Mesothelial cell of epicardium (in vitro differentiated cells): ENCODE results near the gene PRLH. TPM values are rescaled to one million over a fixed set of nuclear protein-coding genes. Genes with fewer than 3 reads are reported as not detected.

Source experiments
- DNase-seq, 2 experiments: peaks; one replicate each; pipeline ENCODE4 v3.0.0; 2021; ENCODE audit warnings: low spot score in 2 of 2; ENCODE audit not compliant: unreplicated experiment in 2 of 2
- H3K27ac Mint-ChIP-seq: 2 replicates; pipeline ENCODE4 v1.8.0; 2021; ENCODE audit warnings: mixed read lengths
- H3K27me3 Mint-ChIP-seq: 2 replicates; pipeline ENCODE4 v1.8.0; 2021; ENCODE audit warnings: low read depth, mixed read lengths
- H3K36me3 Mint-ChIP-seq: 2 replicates; pipeline ENCODE4 v1.8.0; 2021; ENCODE audit warnings: mixed read lengths
- H3K4me1 Mint-ChIP-seq: 2 replicates; pipeline ENCODE4 v1.8.0; 2021; ENCODE audit warnings: mixed read lengths
- H3K4me3 Mint-ChIP-seq: 2 replicates; pipeline ENCODE4 v1.8.0; 2021; ENCODE audit warnings: mild to moderate bottlenecking, moderate library complexity, mixed read lengths
- H3K9me3 Mint-ChIP-seq: 2 replicates; pipeline ENCODE4 v1.8.0; 2021; ENCODE audit warnings: mixed read lengths
- CTCF ChIP-seq: fragments of 200-600 bp; sonication (generic); IDR thresholded peaks from one replicate; pipeline ENCODE4 v1.5.0; 2021; ENCODE audit warnings: antibody characterized with exemption; ENCODE audit not compliant: unreplicated experiment
- total RNA-seq: library from RNA; stranded (reverse); gene quantifications from 3 replicates; pipeline ENCODE4 v1.2.1, GENCODE V29; 2021

PRLH gene
- total RNA-seq, 1 donor from 2014 or later: not detected

- Mint-ChIP-seq H3K27ac (no peak overlapping the region), H3K27me3 (no peaks in the 10 kb centered on the region), H3K4me1 (no peaks in the 10 kb centered on the region), H3K36me3 (peaks cover 3% of the 10 kb centered on the region), H3K4me3 (no peak overlapping the region), H3K9me3 (peaks cover 4% of the 10 kb centered on the region)
- no peak for DNase-seq
- TF ChIP-seq CTCF: no peak
These were observed 25.6 kb upstream of the PRLH start for GRCh38 chr2:237540823-237541222.

DNA sequence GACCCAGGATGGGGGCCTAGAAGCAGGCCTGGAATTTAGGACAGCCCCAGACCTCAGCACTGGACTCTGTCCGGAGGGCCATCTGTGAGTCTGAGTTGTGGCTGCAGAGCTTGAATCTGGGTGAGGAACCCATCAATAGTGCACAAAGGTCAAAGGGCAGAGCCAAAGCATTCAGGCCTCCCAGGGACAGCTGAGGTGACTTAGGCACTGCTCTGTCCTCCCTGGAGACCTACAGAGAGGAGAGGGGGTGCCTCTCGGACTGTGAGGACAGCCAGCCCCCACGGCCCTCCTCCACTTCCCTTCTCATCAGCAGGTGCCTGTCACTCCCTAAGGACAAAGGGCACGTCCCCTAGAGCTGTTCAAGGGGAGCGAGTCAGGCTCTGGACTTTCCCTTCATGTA is 25.1 kb upstream of the PRLH start:
- H3K4me3 Mint-ChIP-seq: no peak overlapping the region
- no peak for DNase-seq
- H3K4me1 Mint-ChIP-seq: no peaks in the 10 kb centered on the region

GRCh38 chr2:237542001-237542704 is 24.2 kb upstream of the PRLH start:
- Mint-ChIP-seq H3K27ac (no peak overlapping the region), H3K36me3 (peaks cover 3% of the 10 kb centered on the region), H3K4me1 (no peaks in the 10 kb centered on the region), H3K9me3 (peaks cover 4% of the 10 kb centered on the region), H3K4me3 (no peak overlapping the region), H3K27me3 (no peaks in the 10 kb centered on the region)
- no peak for TF ChIP-seq CTCF
- no peak for DNase-seq

More for the DNA sequence above, 25.1 kb upstream of the PRLH start:
- Mint-ChIP-seq H3K27ac (no peak overlapping the region), H3K36me3 (peaks cover 3% of the 10 kb centered on the region), H3K9me3 (peaks cover 4% of the 10 kb centered on the region), H3K27me3 (no peaks in the 10 kb centered on the region)
- TF ChIP-seq CTCF: no peak

- no peak for TF ChIP-seq CTCF
- no peak overlapping the region for H3K27ac Mint-ChIP-seq
- peaks cover 3% of the 10 kb centered on the region for H3K36me3 Mint-ChIP-seq
- no peaks in the 10 kb centered on the region for H3K27me3 Mint-ChIP-seq
- no peak for DNase-seq
- no peaks in the 10 kb centered on the region for H3K4me1 Mint-ChIP-seq
- peaks cover 4% of the 10 kb centered on the region for H3K9me3 Mint-ChIP-seq
- no peak overlapping the region for H3K4me3 Mint-ChIP-seq
These were observed 20.1 kb upstream of the PRLH start for GRCh38 chr2:237546040-237546875.

DNA sequence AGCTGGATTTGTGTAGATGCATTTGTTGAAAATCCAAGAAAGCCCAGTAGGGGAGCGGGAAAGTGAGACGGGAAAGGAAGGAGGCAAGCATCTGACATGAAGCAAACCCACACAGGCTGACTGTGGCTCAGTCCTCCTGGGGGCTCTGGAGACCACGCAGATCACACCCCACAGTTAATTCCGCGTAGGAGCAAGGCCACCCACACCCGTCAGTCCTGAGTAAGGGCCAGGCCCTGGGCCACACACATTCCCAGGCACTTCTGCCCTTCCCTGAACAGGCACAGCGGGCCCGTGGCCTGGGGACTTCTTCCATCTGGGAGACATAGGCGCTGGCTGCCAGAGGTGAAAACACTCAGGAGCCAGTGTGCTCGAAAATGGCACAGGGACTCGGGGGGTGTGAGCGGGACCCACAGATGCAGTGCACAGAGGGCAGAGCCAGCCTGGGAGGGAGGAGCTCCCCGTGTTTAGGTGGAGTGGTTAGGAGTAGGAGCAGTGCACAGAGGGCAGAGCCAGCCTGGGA is 19.4 kb upstream of the PRLH start:
- no peak overlapping the region for H3K4me3 Mint-ChIP-seq
- no peaks in the 10 kb centered on the region for H3K27me3 Mint-ChIP-seq
- no peaks in the 10 kb centered on the region for H3K36me3 Mint-ChIP-seq
- TF ChIP-seq CTCF: no peak
- H3K9me3 Mint-ChIP-seq: no peaks in the 10 kb centered on the region
- H3K27ac Mint-ChIP-seq: no peak overlapping the region
- H3K4me1 Mint-ChIP-seq: no peaks in the 10 kb centered on the region
- DNase-seq: no peak
